HEK293 (cell line): ENCODE results near the gene ETFBKMT.
A peak's percentile ranks its signal among the peaks of the same experiment; 100 is the strongest.

Experiments
- BCL11A ChIP-seq: fragments of 450-650 bp; formaldehyde crosslinking; IDR thresholded peaks from 2 replicates; pipeline ENCODE4 v1.5.1; 2016; ENCODE audit warnings: low read depth, missing biosample characterization, missing genetic modification characterization
- GLI2 ChIP-seq: fragments of 450-650 bp; formaldehyde crosslinking; IDR thresholded peaks from 2 replicates; pipeline ENCODE4; 2017; ENCODE audit warnings: missing biosample characterization, missing genetic modification characterization, low read depth, borderline replicate concordance
- GLIS2 ChIP-seq: fragments of 450-650 bp; formaldehyde crosslinking; IDR thresholded peaks from 2 replicates; pipeline ENCODE4 v1.5.1; 2016; ENCODE audit warnings: missing biosample characterization, missing genetic modification characterization
- INSM2 ChIP-seq: fragments of 450-650 bp; formaldehyde crosslinking; IDR thresholded peaks from 2 replicates; pipeline ENCODE4 v1.5.1; 2016; ENCODE audit warnings: missing biosample characterization, missing genetic modification characterization
- KLF10 ChIP-seq: fragments of 450-650 bp; IDR thresholded peaks from 2 replicates; pipeline ENCODE4 v1.5.1; 2018; ENCODE audit warnings: missing biosample characterization, mild to moderate bottlenecking, missing genetic modification characterization
- KLF7 ChIP-seq: fragments of 450-650 bp; formaldehyde crosslinking; IDR thresholded peaks from 2 replicates; pipeline ENCODE4 v1.5.1; 2016; ENCODE audit warnings: missing biosample characterization, missing genetic modification characterization, borderline replicate concordance
- KLF8 ChIP-seq: fragments of 450-650 bp; formaldehyde crosslinking; IDR thresholded peaks from 2 replicates; pipeline ENCODE4 v1.5.1; 2016; ENCODE audit warnings: missing biosample characterization, missing genetic modification characterization
- OSR2 ChIP-seq: fragments of 450-650 bp; formaldehyde crosslinking; IDR thresholded peaks from 2 replicates; pipeline ENCODE4 v1.5.1; 2016; ENCODE audit warnings: missing biosample characterization, missing genetic modification characterization
- PRDM1 ChIP-seq: fragments of 450-650 bp; formaldehyde crosslinking; IDR thresholded peaks from 2 replicates; pipeline ENCODE4; 2016; ENCODE audit warnings: missing biosample characterization, missing genetic modification characterization
- SP3 ChIP-seq: fragments of 450-650 bp; formaldehyde crosslinking; IDR thresholded peaks from 2 replicates; pipeline ENCODE4 v1.5.1; 2016; ENCODE audit warnings: missing biosample characterization, missing genetic modification characterization
- ZBTB10 ChIP-seq: fragments of 450-650 bp; formaldehyde crosslinking; IDR thresholded peaks from 2 replicates; pipeline ENCODE4 v1.5.1; 2016; ENCODE audit warnings: missing biosample characterization, missing genetic modification characterization
- ZBTB17 ChIP-seq: fragments of 450-650 bp; formaldehyde crosslinking; IDR thresholded peaks from 2 replicates; pipeline ENCODE4 v1.5.1; 2016; ENCODE audit warnings: missing biosample characterization, missing genetic modification characterization
- ZBTB48 ChIP-seq: fragments of 450-650 bp; formaldehyde crosslinking; IDR thresholded peaks from 2 replicates; pipeline ENCODE4 v1.5.1; 2016; ENCODE audit warnings: missing biosample characterization, missing genetic modification characterization
- ZBTB6 ChIP-seq: fragments of 450-650 bp; formaldehyde crosslinking; IDR thresholded peaks from 2 replicates; pipeline ENCODE4 v1.5.1; 2017; ENCODE audit warnings: missing biosample characterization, missing genetic modification characterization
- ZNF148 ChIP-seq: fragments of 450-650 bp; formaldehyde crosslinking; IDR thresholded peaks from 2 replicates; pipeline ENCODE4 v1.5.0; 2017; ENCODE audit warnings: missing biosample characterization, missing genetic modification characterization, borderline replicate concordance
- ZNF157 ChIP-seq: fragments of 450-650 bp; formaldehyde crosslinking; IDR thresholded peaks from 2 replicates; pipeline ENCODE4 v1.5.1; 2016; ENCODE audit warnings: missing biosample characterization, missing genetic modification characterization
- ZNF169 ChIP-seq: fragments of 450-650 bp; formaldehyde crosslinking; IDR thresholded peaks from 2 replicates; pipeline ENCODE4 v1.5.1; 2016; ENCODE audit warnings: missing biosample characterization, missing genetic modification characterization
- ZNF2 ChIP-seq: fragments of 450-650 bp; formaldehyde crosslinking; IDR thresholded peaks from 2 replicates; pipeline ENCODE4 v1.5.1; 2016; ENCODE audit warnings: missing biosample characterization, missing genetic modification characterization
- ZNF266 ChIP-seq: fragments of 450-650 bp; formaldehyde crosslinking; IDR thresholded peaks from 2 replicates; pipeline ENCODE4 v1.5.1; 2016; ENCODE audit warnings: missing biosample characterization, missing genetic modification characterization, low read depth
- ZNF302 ChIP-seq: fragments of 450-650 bp; formaldehyde crosslinking; IDR thresholded peaks from 2 replicates; pipeline ENCODE4 v1.5.1; 2016; ENCODE audit warnings: missing biosample characterization, missing genetic modification characterization, low read depth
- ZNF350 ChIP-seq: fragments of 450-650 bp; formaldehyde crosslinking; IDR thresholded peaks from 2 replicates; pipeline ENCODE4 v1.5.0; 2017; ENCODE audit warnings: missing biosample characterization, mild to moderate bottlenecking, missing genetic modification characterization
- ZNF366 ChIP-seq: fragments of 450-650 bp; formaldehyde crosslinking; conservative IDR thresholded peaks from 2 replicates; pipeline ENCODE4 v1.5.1; 2016; ENCODE audit warnings: missing biosample characterization, missing genetic modification characterization
- ZNF571 ChIP-seq: fragments of 450-650 bp; formaldehyde crosslinking; IDR thresholded peaks from 2 replicates; pipeline ENCODE4 v1.5.0; 2017; ENCODE audit warnings: missing biosample characterization, missing genetic modification characterization
- ZNF600 ChIP-seq: fragments of 450-650 bp; formaldehyde crosslinking; IDR thresholded peaks from 2 replicates; pipeline ENCODE4 v1.5.1; 2016; ENCODE audit warnings: missing biosample characterization, missing genetic modification characterization
- ZNF639 ChIP-seq: fragments of 450-650 bp; formaldehyde crosslinking; IDR thresholded peaks from 2 replicates; pipeline ENCODE4 v1.5.1; 2016; ENCODE audit warnings: missing biosample characterization, missing genetic modification characterization
- ZNF658 ChIP-seq: fragments of 450-650 bp; formaldehyde crosslinking; IDR thresholded peaks from 2 replicates; pipeline ENCODE4; 2016; ENCODE audit warnings: missing biosample characterization, missing genetic modification characterization
- ZNF660 ChIP-seq: fragments of 450-650 bp; IDR thresholded peaks from 2 replicates; pipeline ENCODE4 v1.5.1; 2018; ENCODE audit warnings: missing biosample characterization, mild to moderate bottlenecking, missing genetic modification characterization
- ZNF692 ChIP-seq: fragments of 450-650 bp; formaldehyde crosslinking; IDR thresholded peaks from 2 replicates; pipeline ENCODE4 v1.5.1; 2016; ENCODE audit warnings: missing biosample characterization, missing genetic modification characterization
- ZSCAN30 ChIP-seq: fragments of 450-650 bp; IDR thresholded peaks from 2 replicates; pipeline ENCODE4 v1.5.1; 2018; ENCODE audit warnings: missing biosample characterization, mild to moderate bottlenecking, missing genetic modification characterization, moderate library complexity

The ETFBKMT gene

GRCh38 chr12:31659087-31659942 lies at the start of gene ETFBKMT (continued):
- TF ChIP-seq ZSCAN30 (tag by site-specific recombination): peak; percentile 48; the same call in 1 of the 2 replicates
- TF ChIP-seq GLIS2 (tag by site-specific recombination): peak; percentile 58
- TF ChIP-seq SP3 (tag by site-specific recombination): peak; percentile 90
- peak; percentile 96 for TF ChIP-seq ZNF600
- 0 out of 2 replicates have a peak, but pooled peaks have one; percentile 36 for TF ChIP-seq ZBTB10
- peak; percentile 68; the same call in 1 of the 2 replicates for TF ChIP-seq ZBTB48 (tag by site-specific recombination)
- peak; percentile 83 for TF ChIP-seq KLF8 (tag by site-specific recombination)
- peak; percentile 88 for TF ChIP-seq ZBTB17
- no peak for TF ChIP-seq ZNF639 (tag by site-specific recombination)
- no peak for TF ChIP-seq GLI2
- no peak for TF ChIP-seq ZNF169 (tag by site-specific recombination)
- 0 out of 2 replicates have a peak, but pooled peaks have one; percentile 35 for TF ChIP-seq OSR2
- TF ChIP-seq KLF7 (tag by site-specific recombination): no peak; the same call in 1 of the 2 replicates
- TF ChIP-seq ZBTB6 (tag by site-specific recombination): peak; percentile 65; the same call in 1 of the 2 replicates
- TF ChIP-seq ZNF350: no peak
- TF ChIP-seq ZNF692 (tag by site-specific recombination): peak; percentile 97
- no peak for TF ChIP-seq INSM2 (tag by site-specific recombination)
- no peak for TF ChIP-seq PRDM1 (tag by site-specific recombination)
- peak; percentile 72 for TF ChIP-seq KLF10
- no peak for TF ChIP-seq ZNF302 (tag by site-specific recombination)
- no peak for TF ChIP-seq ZNF157 (tag by site-specific recombination)
- TF ChIP-seq ZNF571 (tag by site-specific recombination): no peak
- TF ChIP-seq ZNF366 (tag by site-specific recombination): peak; percentile 84
- no peak for TF ChIP-seq ZNF266 (tag by site-specific recombination)
- no peak for TF ChIP-seq BCL11A (tag by site-specific recombination)
- TF ChIP-seq ZNF148 (tag by site-specific recombination): no peak
- peak; percentile 54; the same call in 1 of the 2 replicates for TF ChIP-seq ZNF2 (tag by site-specific recombination)
- TF ChIP-seq ZNF660 (tag by site-specific recombination): peak; percentile 67
- no peak for TF ChIP-seq ZNF658 (tag by site-specific recombination)
